Astrocyte of the spinal cord (primary cell): ENCODE results near the gene CUBN.

Experiments used
- DNase-seq: peaks from one replicate; pipeline ENCODE4 v3.0.0; 2011; ENCODE audit warnings: low read depth, low spot score
- H3K4me3 ChIP-seq: 2 replicates; pipeline ENCODE4 v1.5.1; 2011; ENCODE audit warnings: low read depth, mild to moderate bottlenecking, low read length, moderate library complexity
- in situ Hi-C: cut with HindIII; loops from 2 replicates; pipeline ENCODE4 v1.10.0; 2017; ENCODE audit warnings: low sequenced_read_pairs
- TF ChIP-seq, protein P1 (sequence below): IDR thresholded peaks from 2 replicates; pipeline ENCODE4 v1.5.1; 2012; ENCODE audit warnings: low read depth, mild to moderate bottlenecking, low read length, inconsistent platforms

The CUBN gene

DNA sequence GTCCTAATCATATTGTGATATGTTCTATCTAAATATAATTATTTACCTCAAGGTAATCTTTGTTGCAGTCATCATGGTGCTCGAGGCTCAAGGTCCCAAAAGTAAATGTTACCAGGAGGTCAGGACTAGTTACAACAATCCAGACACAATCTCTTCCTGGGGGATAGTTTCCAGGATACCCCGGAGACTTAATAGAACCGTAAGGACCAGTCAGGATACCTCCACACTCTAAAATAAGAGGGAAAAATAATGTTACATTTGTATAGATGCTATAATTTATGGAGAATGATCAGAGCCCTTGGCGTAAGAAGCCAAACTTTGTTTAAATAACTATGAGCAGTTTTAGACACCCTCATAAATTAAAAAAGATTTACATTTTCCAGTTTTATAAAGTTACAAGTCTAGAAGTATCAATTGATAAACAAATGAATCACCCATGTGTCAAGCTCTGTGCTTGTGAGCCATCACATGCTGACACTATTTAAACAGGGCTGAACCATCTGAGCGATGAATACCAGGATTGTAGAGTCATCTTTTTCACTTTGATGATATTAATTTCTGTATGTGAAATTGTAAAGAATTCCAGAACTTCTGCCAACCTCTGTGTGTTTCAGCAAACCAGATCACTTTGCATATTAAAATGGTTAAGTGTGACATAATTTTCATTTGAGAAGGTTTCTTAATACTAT is 41.3 kb downstream of the CUBN start:
- TF ChIP-seq, protein P1, sequence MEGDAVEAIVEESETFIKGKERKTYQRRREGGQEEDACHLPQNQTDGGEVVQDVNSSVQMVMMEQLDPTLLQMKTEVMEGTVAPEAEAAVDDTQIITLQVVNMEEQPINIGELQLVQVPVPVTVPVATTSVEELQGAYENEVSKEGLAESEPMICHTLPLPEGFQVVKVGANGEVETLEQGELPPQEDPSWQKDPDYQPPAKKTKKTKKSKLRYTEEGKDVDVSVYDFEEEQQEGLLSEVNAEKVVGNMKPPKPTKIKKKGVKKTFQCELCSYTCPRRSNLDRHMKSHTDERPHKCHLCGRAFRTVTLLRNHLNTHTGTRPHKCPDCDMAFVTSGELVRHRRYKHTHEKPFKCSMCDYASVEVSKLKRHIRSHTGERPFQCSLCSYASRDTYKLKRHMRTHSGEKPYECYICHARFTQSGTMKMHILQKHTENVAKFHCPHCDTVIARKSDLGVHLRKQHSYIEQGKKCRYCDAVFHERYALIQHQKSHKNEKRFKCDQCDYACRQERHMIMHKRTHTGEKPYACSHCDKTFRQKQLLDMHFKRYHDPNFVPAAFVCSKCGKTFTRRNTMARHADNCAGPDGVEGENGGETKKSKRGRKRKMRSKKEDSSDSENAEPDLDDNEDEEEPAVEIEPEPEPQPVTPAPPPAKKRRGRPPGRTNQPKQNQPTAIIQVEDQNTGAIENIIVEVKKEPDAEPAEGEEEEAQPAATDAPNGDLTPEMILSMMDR = no peak
- peak; percentile 54 for DNase-seq
- no peak overlapping the region for H3K4me3 ChIP-seq
- in situ Hi-C loops = no loop called here

DNA sequence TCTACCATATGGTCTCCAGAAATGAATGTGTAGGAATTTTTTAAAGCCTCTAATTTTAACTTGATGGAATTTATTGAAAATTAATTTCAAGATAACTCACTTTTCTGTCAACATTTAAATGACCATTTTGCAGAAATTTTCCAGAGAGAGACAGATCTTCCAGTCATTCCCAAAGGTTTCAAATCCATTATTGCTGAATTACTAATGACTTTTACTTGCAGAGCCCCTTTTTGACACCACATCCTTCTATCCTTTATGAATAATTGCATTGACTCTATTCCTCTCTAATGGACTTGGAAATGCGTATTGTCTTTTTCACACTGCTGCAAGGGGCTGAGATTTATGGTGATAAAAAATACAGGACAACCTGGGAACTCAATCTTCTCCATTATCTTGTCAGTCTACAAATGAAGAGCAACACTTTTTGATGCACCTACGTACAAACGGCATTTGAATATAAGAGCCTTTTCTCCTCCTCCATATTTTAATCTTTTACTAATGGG is 42.7 kb downstream of the CUBN start:
- no peak for DNase-seq
- H3K4me3 ChIP-seq = no peak overlapping the region
- TF ChIP-seq, protein P1 = no peak
- in situ Hi-C loops = no loop called here

DNA sequence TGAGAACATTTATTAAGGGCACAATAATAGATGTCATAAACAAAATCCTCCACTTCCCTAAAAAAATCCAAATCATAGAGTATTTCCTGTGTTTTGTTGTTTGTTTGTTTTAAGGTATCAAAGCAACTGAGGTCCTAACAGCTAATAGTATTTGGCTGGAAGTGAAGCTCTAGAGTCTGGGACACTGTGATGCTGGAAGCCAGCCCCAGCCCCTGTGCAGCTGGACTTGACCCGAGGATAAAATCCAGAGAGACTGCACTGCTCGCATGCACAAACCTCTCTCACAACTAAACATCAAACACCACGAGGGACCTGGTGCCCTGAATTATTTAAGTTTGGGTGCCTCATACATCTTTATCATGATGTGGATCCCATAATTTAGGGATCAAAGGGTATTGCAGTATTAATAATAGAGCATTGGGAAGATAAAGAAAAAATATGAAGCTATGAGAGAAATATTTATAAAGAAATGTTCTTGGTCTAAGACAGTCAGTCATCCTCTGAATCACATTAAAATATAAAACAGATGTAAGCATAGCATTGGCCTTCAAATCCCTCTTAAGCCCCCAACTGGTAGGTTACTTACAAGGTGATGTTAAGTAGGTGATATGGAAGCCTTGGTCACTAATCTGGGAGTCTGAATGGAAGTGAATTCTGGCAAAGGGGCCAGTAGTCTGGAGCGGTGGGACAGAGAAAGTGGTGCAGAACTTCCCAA is 44.4 kb downstream of the CUBN start:
- no peak for DNase-seq
- in situ Hi-C loops = no loop called here
- no peak overlapping the region for H3K4me3 ChIP-seq
- TF ChIP-seq, protein P1 = no peak

DNA sequence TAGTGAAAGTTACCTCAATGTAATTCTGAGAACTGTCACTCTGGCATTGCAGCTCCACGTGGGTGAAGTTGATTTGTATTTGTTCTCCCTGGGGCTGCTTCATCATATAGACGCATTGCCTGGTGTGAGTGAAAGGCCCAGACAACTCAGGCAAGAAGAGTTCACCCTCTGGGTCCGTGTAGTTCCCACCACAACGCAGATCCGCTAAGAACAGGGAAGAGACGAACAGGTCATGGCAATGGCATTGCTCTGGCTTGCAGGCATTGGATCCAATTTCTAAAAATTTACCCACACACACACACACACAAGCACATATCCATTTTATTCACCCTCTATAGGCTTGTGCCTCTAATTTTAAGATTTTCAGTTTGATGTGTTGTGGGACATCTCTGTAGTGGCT is 45.4 kb downstream of the CUBN start:
- TF ChIP-seq, protein P1 = no peak
- in situ Hi-C loops = no loop called here

DNA sequence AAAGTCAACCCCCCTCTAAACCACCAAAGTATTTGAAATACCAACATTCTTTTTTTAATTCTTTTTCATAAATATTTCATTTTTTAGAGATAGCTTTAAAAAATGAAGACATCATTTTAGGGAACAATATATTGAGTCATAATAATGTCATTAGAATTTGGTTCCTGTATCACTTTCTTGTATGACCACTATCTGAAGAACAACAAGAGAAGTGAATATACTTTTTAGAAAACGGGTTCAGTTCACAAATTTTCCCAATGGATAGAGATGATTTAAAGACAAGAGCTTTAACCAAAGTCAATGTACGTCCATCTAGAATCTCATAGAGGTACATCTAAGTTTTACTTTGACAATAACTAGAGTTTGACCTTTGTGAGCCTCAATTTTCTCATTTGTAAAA is 48.2 kb downstream of the CUBN start:
- TF ChIP-seq, protein P1 = no peak
- DNase-seq = no peak
- no peak overlapping the region for H3K4me3 ChIP-seq
- in situ Hi-C loops = no loop called here

More for the DNA sequence above, 45.4 kb downstream of the CUBN start:
- H3K4me3 ChIP-seq = no peak overlapping the region
- no peak for DNase-seq

DNA sequence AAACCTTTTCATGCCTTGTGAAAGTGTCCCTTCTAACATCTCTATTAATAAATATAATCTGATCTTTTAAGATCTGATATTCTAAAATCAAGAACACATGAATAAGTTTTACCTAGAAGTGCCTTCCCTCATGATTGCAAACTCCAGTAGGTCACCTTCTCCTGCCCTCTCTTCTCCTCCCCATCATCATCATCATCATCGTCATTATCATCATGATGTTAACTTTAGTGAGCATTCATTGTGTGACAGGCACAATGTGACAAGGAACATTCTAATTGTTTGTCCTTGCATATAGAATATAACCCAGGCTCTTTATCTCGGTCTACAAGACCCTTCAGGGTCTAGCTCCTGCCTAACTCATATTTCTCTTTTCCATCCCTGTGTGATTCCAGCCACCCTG is 51.7 kb downstream of the CUBN start:
- in situ Hi-C loops = no loop called here
- DNase-seq = no peak
- H3K4me3 ChIP-seq = no peak overlapping the region
- TF ChIP-seq, protein P1 = no peak
